Retinal pigment epithelial cell (primary cell): Measurements from ENCODE around the gene RPTOR.

Experiments used
- DNase-seq: peaks from one replicate; pipeline ENCODE4 v3.0.0-alpha.2; 2010; ENCODE audit warnings: low read depth
- H3K4me3 ChIP-seq: 2 replicates; pipeline ENCODE4 v1.5.1; 2011; ENCODE audit warnings: mild to moderate bottlenecking, low read length, control low read depth, moderate library complexity
- CTCF ChIP-seq: conservative IDR thresholded peaks from 2 replicates; pipeline ENCODE4 v1.5.1; 2011; ENCODE audit warnings: low read depth, low read length, control low read depth, inconsistent platforms

The RPTOR gene

GRCh38 chr17:80946449-80946848 lies 401.8 kb downstream of the RPTOR start:
- DNase-seq = no peak
- H3K4me3 ChIP-seq = no peak overlapping the region
- no peak for TF ChIP-seq CTCF

GRCh38 chr17:80947200-80947940 lies 402.7 kb downstream of the RPTOR start:
- DNase-seq = no peak
- TF ChIP-seq CTCF = no peak
- H3K4me3 ChIP-seq = no peak overlapping the region

- no peak for DNase-seq
- no peak overlapping the region for H3K4me3 ChIP-seq
- no peak for TF ChIP-seq CTCF
These were observed 403.7 kb downstream of the RPTOR start for GRCh38 chr17:80948019-80948975.

GRCh38 chr17:80948976-80949450 lies 404.4 kb downstream of the RPTOR start:
- no peak for DNase-seq
- no peak for TF ChIP-seq CTCF
- no peak overlapping the region for H3K4me3 ChIP-seq

- DNase-seq = no peak
- H3K4me3 ChIP-seq = no peak overlapping the region
- no peak for TF ChIP-seq CTCF
These were observed 405.1 kb downstream of the RPTOR start for GRCh38 chr17:80949451-80950421.

GRCh38 chr17:80950466-80951120 lies 406.0 kb downstream of the RPTOR start:
- TF ChIP-seq CTCF = no peak
- no peak for DNase-seq
- H3K4me3 ChIP-seq = no peak overlapping the region
